GM10248 (cell line): ENCODE data around the gene TMEM273.

ENCODE experiments used
- CTCF ChIA-PET: fragments of 300-600 bp; sonication (Branson Sonifier 250); formaldehyde crosslinking; extraction: SDS; loops from one replicate; lab custom pipeline; 2021; ENCODE audit warnings: antibody characterized with exemption; lab: Yijun Ruan, JAX
- POLR2A ChIA-PET: fragments of 350-650 bp; sonication (Branson Sonifier 250); formaldehyde crosslinking; extraction: SDS; loops from one replicate; lab custom pipeline; 2020; ENCODE audit warnings: antibody characterized with exemption; lab: Yijun Ruan, JAX
- DNase-seq: peaks from one replicate; pipeline ENCODE4 v3.0.0; 2012; ENCODE audit errors: extremely low spot score
- CTCF ChIP-seq: IDR thresholded peaks from 2 replicates; pipeline ENCODE4 v1.5.1; 2012; ENCODE audit warnings: mild to moderate bottlenecking, low read depth; ENCODE audit errors: extremely low read depth, missing control alignments, control extremely low read depth

TMEM273 gene

GRCh38 chr10:49132362-49132737 is 55.8 kb downstream of the TMEM273 start:
- TF ChIP-seq CTCF: no peak
- no peak for DNase-seq
- ChIA-PET POLR2A (no interaction called here), CTCF (no interaction called here)

- POLR2A ChIA-PET: no interaction called here
- CTCF ChIA-PET: interaction anchor here (1.3 kb wide), 1 partner anchor 276 kb away, joined by 3 read pairs; no protein-coding TSS in a partner anchor
- no peak for DNase-seq
- TF ChIP-seq CTCF: no peak
Measured at GRCh38 chr10:49131507-49132361, 56.5 kb downstream of the TMEM273 start.

DNA sequence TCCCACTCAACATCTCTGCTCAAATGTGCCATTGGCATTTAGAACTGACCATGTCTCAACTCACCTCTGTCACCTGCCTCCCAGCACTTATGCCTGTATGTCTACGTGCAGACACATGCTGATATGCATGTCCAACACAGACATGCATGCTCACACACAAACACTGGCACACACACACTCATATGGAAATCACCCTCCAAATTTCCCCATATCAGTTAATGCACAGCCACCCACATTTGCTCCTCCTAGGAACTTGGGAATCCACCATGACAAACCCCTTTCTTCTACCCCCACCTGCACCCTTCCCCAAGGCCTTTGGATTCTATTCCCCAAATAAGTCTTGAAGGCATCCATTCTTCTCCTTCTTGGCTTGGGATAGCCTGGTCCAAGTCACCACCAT is 58.8 kb downstream of the TMEM273 start:
- POLR2A ChIA-PET: no interaction called here
- CTCF ChIA-PET: no interaction called here

DNA sequence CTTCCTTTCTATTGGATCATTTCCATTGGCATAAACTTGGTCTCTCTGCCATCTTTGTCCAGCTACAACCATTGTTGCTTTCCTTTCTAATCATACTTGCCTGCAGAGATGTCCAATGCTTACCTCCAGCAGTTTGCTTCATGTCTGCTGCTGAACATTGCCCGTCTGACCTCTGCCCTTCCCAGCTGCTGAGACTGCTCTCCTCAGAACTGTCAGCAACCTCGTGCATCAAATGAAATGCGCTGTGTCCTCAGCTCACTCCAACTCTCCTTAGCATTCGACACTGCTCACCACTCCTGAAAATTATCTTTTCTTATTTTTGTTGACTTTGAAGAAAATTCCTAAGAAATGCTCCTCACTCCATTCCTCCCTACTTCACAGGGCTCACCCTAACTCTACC is 59.3 kb downstream of the TMEM273 start:
- ChIA-PET POLR2A (no interaction called here), CTCF (interaction anchor here (1.2 kb wide), 1 partner anchor 12 kb away, joined by 3 read pairs; no protein-coding TSS in a partner anchor)
- no peak for DNase-seq
- TF ChIP-seq CTCF: no peak

More for the DNA sequence above, 58.8 kb downstream of the TMEM273 start:
- no peak for DNase-seq
- TF ChIP-seq CTCF: no peak

- CTCF ChIA-PET: no interaction called here
- no peak for DNase-seq
- no peak for TF ChIP-seq CTCF
Measured at GRCh38 chr10:49123981-49124950, 63.9 kb downstream of the TMEM273 start.

GRCh38 chr10:49120911-49121310 is 67.3 kb downstream of the TMEM273 start:
- ChIA-PET CTCF (interaction anchor here (0.9 kb wide), 1 partner anchor 86 kb away, joined by 3 read pairs; no protein-coding TSS in a partner anchor), POLR2A (interaction anchor here (0.6 kb wide), 1 partner anchor 87 kb away, joined by 3 read pairs; no protein-coding TSS in a partner anchor)
- TF ChIP-seq CTCF: no peak
- DNase-seq: no peak

More at GRCh38 chr10:49123981-49124950, 63.9 kb downstream of the TMEM273 start:
- POLR2A ChIA-PET: no interaction called here
